LNCAP (cell line): ENCODE data around the gene SOD3.

Source experiments
- TF ChIP-seq, protein P1 (sequence below): fragments of 450-650 bp; IDR thresholded peaks from 2 replicates; pipeline ENCODE4 v1.5.1; 2017; ENCODE audit warnings: mild to moderate bottlenecking

SOD3 gene, protein sequence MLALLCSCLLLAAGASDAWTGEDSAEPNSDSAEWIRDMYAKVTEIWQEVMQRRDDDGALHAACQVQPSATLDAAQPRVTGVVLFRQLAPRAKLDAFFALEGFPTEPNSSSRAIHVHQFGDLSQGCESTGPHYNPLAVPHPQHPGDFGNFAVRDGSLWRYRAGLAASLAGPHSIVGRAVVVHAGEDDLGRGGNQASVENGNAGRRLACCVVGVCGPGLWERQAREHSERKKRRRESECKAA

DNA sequence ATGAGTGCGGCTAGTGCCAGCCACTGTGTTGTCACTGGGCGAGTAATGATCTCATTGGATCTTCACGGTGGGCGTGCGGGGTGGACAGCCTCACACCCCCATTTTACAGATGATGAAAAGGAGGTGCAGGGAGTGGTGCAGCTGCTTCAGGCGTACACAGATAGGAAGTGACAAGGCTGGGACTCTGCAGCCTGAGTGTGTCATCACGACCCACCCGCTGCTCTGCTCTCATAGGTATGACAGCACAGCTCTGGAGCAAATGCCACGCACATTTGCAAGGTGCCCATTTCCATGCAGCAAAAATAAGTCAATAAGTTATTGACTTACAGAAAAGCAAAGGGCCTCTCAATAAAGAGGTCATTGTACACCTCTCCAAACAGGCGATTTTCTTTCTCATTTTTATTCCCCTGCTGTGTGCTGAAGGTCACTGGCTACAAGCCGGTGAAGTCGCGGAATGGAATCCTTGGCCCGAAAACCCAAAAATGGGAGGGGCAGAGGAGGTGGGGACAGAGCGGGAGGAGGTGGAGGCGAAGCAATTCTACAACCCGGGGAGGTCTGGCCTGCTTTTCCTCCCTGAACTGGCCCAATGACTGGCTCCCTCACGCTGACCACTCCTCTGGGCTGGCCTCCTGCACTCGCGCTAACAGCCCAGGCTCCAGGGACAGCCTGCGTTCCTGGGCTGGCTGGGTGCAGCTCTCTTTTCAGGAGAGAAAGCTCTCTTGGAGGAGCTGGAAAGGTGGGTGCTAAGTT, at the start of gene SOD3:
TSS of gene SOD3 (plus strand) at position 658 of the 750 bp plus-strand sequence. CDS start 3,949 bp downstream, outside the sequence.
- TF ChIP-seq, protein P1, sequence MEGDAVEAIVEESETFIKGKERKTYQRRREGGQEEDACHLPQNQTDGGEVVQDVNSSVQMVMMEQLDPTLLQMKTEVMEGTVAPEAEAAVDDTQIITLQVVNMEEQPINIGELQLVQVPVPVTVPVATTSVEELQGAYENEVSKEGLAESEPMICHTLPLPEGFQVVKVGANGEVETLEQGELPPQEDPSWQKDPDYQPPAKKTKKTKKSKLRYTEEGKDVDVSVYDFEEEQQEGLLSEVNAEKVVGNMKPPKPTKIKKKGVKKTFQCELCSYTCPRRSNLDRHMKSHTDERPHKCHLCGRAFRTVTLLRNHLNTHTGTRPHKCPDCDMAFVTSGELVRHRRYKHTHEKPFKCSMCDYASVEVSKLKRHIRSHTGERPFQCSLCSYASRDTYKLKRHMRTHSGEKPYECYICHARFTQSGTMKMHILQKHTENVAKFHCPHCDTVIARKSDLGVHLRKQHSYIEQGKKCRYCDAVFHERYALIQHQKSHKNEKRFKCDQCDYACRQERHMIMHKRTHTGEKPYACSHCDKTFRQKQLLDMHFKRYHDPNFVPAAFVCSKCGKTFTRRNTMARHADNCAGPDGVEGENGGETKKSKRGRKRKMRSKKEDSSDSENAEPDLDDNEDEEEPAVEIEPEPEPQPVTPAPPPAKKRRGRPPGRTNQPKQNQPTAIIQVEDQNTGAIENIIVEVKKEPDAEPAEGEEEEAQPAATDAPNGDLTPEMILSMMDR = no peak

DNA sequence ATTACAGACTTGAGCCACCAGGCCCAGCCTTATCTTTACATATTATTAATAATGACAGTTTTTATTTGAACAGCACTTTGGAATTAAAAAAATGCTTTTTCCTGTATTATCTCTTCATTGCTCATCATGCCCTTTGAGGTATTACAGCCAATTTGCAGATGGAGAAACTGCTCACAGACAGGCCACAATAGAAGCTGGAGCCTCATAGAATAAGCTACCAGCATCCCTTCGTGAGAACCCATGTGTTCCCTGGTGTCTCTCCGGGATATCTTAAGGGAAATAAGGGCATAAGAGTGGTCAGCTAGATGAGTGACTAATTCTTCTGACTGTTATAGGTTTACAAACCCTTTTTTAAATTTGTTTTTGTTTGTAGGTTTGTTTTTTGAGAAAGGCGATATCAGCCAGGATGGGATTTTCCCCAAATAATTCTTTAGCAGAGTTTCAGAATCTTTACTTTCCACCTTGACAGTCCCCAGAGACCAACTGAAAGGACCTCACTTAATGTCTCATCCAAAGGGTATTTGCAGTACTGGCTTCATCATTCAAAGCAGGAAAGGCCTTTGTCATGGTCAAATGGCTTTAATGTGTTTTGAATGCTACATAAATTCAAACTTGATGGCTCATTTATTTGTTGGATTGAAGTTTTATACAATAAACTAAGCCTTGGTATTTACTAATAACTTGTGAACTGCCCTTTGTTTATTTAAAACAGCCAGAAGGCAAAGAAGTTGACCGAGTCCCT, 48.0 kb upstream of the SOD3 start:
- TF ChIP-seq, protein P1 = no peak

DNA sequence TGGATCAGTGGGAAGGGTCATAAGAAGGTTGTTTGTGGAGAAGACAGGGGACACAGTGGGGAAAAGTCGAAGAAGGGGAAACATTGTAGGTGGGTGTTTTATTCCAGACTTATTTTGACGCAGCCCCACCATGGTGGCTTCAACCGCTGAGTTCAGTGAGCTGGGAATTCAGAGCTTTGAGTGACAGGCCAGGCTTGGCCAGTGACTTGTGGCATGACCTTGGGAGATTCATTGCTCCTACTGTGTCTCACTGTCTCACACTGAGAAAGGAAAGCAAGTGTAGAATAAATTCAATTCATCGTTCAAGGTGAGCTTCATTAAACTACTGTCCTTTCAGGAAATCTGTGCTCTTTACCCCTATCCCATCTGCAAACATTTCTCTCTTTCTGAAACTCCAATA, 47.4 kb upstream of the SOD3 start:
- TF ChIP-seq, protein P1 = no peak

DNA sequence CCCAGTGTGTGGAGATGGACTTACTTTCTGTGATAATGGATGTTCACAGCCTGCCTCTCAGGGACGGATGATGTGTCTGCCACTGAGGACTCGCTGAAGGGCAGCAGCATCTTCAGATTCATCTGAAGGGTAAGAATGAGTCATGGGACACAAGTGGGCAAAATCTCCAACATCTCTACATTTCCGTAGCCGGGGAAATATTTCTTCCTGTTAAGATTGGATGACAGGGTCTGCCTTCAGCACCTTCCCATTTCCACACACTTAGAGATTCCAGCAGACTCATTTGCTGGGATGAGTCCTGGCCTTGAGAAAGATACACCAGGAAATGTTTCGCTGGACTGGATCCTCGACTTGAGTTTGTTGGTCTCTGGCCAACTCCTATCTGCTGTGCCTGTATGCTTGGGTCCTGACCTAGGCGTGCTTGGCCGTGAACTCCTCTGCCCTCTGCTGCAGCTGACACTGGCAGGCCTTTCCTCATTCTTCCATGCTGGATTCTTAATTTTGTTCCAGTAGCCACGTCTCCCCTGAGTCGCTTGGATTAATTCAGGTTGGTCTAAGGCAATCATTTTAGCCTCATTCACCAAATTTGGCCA, 46.5 kb upstream of the SOD3 start:
- TF ChIP-seq, protein P1 = no peak

DNA sequence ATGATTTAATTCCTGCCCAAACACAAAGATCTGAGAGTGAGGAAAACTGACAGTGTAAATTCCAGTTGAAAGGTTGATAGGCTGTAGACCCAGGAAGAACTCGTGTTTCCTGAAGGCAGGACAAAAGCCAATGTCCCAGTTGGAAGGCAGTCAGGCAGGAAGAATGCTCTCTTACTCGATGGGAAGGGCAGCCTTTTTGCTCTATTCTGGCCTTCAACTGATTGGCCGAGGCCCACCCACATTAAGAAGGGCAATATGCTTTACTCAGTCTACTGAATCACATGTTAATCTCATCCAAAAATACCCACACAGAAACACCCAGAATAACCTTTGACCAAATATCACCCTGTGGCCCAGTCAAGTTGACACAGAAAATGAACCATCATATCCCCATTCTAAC, 45.3 kb upstream of the SOD3 start:
- TF ChIP-seq, protein P1 = no peak

DNA sequence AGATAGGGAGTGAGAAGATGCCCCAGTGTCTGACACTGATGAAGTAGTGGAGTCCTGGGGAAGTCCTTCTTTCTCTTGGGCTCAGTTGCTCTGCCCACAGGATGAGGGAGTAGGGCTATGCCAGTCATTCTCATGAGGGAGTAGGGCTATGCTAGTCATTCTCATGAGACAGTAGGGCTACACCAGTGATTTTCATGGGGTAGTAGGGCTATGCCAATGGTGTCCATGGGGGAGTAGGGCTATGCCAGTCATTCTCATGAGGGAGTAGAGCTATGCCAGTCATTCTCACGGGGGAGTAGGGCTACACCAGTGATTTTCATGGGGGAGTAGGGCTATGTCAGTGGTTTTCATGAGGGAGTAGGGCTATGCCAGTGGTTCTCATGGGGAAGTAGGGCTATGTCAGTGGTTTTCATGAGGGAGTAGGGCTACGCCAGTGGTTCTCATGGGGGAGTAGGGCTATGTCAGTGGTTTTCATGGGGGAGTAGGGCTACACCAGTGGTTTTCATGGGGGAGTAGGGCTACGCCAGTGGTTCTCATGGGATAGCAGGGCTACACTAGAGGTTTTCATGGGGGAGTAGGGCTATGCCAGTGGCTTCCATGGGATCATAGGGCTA, 43.3 kb upstream of the SOD3 start:
- TF ChIP-seq, protein P1 = no peak

DNA sequence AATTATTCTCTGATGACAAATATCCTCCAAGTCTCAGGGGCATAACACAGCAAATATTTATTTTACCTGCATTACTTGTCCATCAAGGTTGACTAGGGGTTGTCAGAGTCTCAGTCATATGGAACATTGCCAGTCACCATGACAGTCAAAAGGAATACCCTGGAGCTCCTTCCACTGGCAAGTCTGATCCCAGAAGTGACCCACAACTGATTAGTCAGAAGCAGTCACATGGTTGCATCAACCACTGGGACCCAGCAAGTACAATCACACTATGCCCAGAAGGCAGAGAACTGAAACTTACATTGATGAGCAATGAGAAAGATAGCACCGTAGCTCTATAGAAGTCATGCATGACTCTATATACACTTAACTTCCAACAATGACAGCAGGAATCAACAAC, 41.9 kb upstream of the SOD3 start:
- TF ChIP-seq, protein P1 = no peak
